Measurements from ENCODE around the gene DDX19B.
"Not testable (repeated sequence)": the region's sequence is repeated elsewhere in the genome, so short reads cannot be mapped to it uniquely, and the experiment has no call there.

DDX19B gene

DNA sequence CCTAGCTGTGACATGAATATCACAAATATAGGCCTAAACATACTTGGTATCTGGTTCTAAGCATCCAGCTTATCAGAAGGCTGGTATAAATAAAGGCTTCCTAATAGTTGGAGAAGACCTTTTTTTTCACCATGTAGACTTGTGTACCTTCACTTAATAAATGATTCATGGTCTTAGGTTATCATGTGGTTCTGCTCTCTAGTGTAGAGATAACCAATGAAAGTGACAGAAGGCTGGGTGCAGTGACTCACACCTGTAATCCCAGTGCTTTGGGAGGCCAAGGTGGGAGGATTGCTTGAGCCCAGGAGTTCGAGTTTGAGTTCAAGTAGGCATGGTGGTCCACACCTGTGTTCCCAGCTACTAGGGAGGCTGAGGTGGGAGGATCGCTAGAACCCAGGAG is 50.8 kb downstream of the DDX19B start:
- no peak for DNase-seq (ENCODE audit: low spot score)

DNA sequence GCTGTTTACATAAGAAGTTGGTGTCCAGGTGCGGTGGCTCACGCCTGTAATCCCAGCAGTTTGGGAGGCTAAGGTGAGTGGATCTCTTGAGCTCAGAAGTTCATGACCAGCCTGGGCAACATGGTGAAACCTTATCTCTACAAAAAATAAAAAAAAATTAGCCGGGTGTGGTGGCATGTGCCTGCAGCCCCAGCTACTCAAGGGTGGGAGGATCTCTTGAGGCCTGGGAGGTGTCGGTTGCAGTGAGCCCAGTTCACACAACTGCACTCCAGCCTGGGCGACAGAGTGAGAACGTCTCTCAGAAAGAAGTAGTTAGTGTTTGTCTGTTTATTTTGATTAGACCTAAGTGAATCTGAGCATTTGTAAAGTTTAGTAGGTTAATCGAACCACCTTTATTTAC is 60.6 kb downstream of the DDX19B start:
- no peak for DNase-seq (ENCODE audit: low spot score)

- no peak for DNase-seq (ENCODE audit: low spot score)
Observed at GRCh38 chr16:70364399-70364798, 65.4 kb downstream of the DDX19B start.

GRCh38 chr16:70370145-70370544 is 71.2 kb downstream of the DDX19B start:
- not testable (repeated sequence) for DNase-seq (ENCODE audit: low spot score)

- DNase-seq (ENCODE audit: low spot score) = no peak
Observed at GRCh38 chr16:70370924-70371323, 71.9 kb downstream of the DDX19B start.

- no peak for DNase-seq (ENCODE audit: low spot score)
Observed at GRCh38 chr16:70372921-70373728, 74.1 kb downstream of the DDX19B start.

- DNase-seq (ENCODE audit: low spot score) = no peak
Observed at GRCh38 chr16:70374213-70374612, 75.2 kb downstream of the DDX19B start.

GRCh38 chr16:70375636-70376611 is 76.9 kb downstream of the DDX19B start:
- DNase-seq (ENCODE audit: low spot score) = no peak

DNA sequence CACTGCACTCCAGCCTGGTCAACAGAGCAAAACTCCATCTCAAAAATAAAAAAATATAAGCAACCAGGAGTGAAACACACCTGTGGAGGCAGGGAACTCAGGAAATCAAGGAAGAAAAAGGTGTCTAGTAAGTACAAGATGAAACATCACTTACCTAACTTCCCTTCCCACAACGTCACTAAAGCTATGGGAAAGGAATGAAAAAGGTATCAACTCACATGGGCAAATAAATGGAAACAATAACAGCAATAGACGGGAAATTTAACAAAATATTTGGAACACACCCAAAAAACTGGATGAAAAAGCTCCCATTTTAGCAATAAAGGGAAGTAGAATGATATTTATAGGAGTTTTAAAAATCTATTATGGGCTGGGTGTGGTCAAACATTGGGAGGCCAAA is 78.8 kb downstream of the DDX19B start:
- no peak for DNase-seq (ENCODE audit: low spot score)

DNA sequence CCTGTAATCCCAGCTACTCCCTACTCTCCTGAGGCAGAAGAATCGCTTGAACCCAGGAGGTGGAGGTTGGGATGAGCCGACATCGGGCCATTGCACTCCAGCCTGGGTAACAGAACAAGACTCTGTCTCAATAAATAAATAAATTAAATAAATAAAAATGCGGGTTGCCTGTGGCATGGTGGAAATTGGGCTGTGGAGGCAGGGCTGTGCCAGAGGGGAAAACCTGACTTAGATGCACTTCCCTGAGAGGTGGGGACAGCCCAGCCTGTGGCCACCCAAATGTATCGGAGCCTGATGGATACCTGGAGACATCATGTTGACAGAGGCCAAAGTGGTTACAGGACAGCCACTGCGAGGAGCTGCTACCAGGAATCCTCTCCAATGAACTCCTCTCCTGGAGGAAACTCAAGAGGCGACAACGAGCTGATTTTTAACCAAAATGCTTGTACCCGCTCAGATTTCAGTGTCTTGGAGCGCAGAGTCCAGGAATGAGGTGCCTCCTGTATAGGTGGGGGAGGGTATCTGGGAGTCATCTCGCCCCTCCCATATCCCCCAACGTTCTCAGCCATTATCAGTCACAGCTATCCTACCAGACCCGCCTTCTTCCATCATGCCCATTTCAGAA is 80.0 kb downstream of the DDX19B start:
- no peak for DNase-seq (ENCODE audit: low spot score)

DNA sequence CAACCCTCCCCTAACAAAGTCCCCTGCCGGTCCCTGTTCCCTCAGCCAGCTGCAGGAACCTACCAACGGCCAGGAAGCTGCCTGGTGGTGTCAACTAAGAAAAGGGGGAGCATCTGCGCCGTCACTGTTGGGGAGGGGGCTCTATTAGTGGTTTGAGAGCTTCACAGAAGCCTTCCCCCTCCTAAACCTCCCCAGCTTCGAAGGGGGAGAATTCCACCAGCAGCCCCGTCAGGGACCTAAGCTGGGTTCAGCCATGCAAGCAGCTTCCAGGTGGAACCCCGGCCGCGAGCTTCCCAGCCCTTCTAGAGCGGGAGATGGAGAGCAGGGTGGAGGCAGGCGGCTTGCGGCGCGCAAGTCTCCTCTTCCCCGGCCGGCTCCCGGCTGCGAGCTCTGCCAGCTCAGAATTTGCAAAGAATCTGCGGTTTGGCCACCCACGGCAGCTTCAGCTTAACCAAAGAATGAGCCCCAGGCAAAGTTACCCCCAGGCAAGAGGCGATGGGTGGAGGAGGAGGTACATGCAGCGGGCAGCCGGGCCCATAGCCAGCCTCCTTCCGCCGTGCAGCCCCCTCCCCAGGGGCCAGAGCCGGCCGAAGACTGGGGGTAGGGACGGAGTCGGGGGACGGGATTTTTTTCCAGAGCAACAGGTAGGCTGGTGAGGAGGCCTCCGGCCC is 81.4 kb downstream of the DDX19B start:
- DNase-seq (ENCODE audit: low spot score) = no peak

DNA sequence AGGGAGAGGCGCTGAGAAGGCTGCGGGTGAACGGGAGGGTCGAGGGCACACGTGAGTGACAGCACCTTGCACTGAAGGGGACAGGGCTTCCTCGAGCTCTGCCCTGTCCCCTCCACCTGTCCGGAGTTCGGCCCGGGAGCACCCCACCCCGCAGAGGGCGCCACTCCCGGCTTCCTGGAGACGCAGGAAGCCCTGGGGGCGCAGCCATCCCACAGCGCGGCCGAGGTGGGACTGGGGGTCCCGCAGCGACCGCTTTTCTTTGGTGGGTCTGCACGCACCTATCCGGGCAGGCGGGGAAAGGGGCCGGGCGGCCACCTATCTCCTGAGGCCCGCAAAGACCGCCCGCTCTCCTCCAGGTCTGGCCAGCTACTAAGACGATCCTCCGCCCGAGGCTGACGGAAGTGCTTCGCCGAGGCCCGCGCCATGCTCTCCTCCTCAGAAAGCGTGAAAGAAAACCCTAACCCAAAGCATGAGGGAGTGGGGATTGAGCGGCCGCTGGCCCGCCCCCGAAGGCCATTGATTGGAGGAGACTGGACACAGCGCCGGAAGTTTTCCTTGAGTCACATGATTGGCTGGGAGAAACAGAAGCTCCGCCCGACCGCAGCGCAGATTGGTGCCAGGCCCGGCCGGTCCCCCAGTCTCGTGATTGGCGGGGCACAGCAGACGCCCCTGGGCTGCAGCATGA is 82.1 kb downstream of the DDX19B start:
- DNase-seq (ENCODE audit: low spot score) = no peak

DNA sequence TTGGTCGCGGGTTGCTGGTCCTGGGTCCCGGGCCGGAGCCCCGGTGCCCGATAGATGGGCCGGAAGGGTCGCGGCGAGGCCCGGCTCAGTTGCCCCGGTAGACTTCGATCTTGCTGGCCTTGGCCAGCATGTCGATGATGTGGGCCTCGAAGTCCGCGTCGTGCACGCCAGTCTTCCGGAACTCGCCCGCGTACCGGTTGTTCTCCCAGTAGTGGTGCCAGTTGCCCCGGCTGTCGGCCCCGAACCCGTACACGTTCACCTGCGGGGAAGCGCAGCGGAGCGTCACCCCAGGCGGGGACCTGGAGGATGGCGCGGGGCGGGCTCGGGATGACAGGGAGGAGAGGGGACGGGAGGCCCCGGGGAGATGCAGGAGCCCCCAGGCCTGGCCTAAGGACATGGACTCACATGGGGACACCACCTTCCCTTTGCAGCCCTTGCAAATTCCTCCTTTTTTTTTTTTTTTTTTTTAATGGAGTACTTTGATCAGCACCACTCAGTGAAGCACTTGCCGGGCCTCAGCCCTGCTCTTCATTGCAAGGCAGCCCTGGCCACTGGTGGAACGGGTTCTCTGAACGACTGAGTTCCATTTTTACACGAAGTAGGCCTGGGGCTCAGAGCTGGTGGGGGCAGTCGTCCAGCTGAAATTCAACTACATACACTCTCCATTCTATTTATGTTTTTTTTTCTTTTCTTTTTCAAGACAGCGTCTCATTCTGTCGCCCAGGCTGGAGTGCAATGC is 82.8 kb downstream of the DDX19B start:
- DNase-seq (ENCODE audit: low spot score) = no peak

DNA sequence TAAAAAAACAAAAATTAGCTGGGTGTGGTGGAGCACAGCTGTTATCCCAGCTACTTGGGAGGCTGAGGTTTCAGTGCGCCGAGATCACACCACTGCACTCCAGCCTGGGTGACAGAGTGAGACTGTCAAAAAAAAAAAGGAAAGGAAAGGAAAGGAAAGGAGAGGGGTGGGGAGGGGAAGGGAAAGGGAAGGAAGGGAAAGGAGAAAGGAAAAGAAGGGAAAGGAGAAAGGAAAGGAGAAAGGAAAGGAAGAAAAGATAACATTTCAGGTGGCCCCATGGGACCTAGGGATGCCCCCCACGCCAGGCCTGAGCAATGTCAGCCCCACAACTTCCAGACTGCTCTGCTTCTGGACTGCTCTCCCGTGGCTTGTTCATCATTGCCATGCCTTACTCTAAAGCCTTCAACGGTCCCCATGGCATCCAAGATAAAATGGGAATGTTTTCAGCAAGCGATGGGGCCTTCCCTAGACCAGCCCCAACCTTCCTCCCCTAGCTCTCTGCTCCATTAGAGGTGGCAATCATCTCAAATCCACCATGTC is 84.5 kb downstream of the DDX19B start:
- no peak for DNase-seq (ENCODE audit: low spot score)

All from HuH-7 (cell line).